22Rv1 (cell line): ENCODE measurements around the gene C11orf21.

Source experiments
- H3K27ac ChIP-seq: fragments of 450-650 bp; 2 replicates; pipeline ENCODE4 v1.5.1; 2017
- CTCF ChIP-seq: fragments of 450-650 bp; IDR thresholded peaks from 2 replicates; pipeline ENCODE4 v1.5.1; 2017; ENCODE audit warnings: mild to moderate bottlenecking
- ZFX ChIP-seq: fragments of 450-650 bp; IDR thresholded peaks from 2 replicates; pipeline ENCODE4 v1.6.1; 2017; ENCODE audit warnings: antibody characterized with exemption, borderline replicate concordance

The C11orf21 gene

GRCh38 chr11:2328656-2329354 lies 27.1 kb upstream of the C11orf21 start:
- no peak for TF ChIP-seq CTCF
- no peak for TF ChIP-seq ZFX
- no peak overlapping the region for H3K27ac ChIP-seq

GRCh38 chr11:2328021-2328420 lies 26.3 kb upstream of the C11orf21 start:
- H3K27ac ChIP-seq: no peak overlapping the region
- TF ChIP-seq CTCF (no peak), ZFX (no peak)

GRCh38 chr11:2327032-2327431 lies 25.3 kb upstream of the C11orf21 start:
- no peak overlapping the region for H3K27ac ChIP-seq
- no peak for TF ChIP-seq ZFX
- TF ChIP-seq CTCF: no peak

- H3K27ac ChIP-seq: no peak overlapping the region
- TF ChIP-seq CTCF: no peak
- no peak for TF ChIP-seq ZFX
Measured at GRCh38 chr11:2325719-2326118, 24.0 kb upstream of the C11orf21 start.

- TF ChIP-seq CTCF (no peak), ZFX (no peak)
Measured at GRCh38 chr11:2325123-2325522, 23.4 kb upstream of the C11orf21 start.

GRCh38 chr11:2321311-2321683 lies 19.6 kb upstream of the C11orf21 start:
- H3K27ac ChIP-seq: no peak overlapping the region
- TF ChIP-seq ZFX: no peak
- TF ChIP-seq CTCF: no peak

More at GRCh38 chr11:2325123-2325522, 23.4 kb upstream of the C11orf21 start:
- no peak overlapping the region for H3K27ac ChIP-seq

- TF ChIP-seq CTCF: no peak
- no peak for TF ChIP-seq ZFX
- H3K27ac ChIP-seq: no peak overlapping the region
Measured at GRCh38 chr11:2320568-2321310, 19.0 kb upstream of the C11orf21 start.
